ENCODE results near the gene DUSP3.

DUSP3 gene

GRCh38 chr17:43816336-43817320, 37.9 kb upstream of the DUSP3 start:
- Histone ChIP-seq H3K4me2 (ENCODE audit: insufficient read depth, low read length) (no peak overlapping the region), H3K9me3 (ENCODE audit: insufficient read depth, low read length, severe bottlenecking) (no peaks in the 10 kb centered on the region), H3K27ac (ENCODE audit: low read length) (no peak overlapping the region), H3K4me1 (ENCODE audit: insufficient read depth, low read length) (no peaks in the 10 kb centered on the region), H3K9ac (ENCODE audit: low read depth, low read length) (no peak overlapping the region), H2AFZ (ENCODE audit: low read depth, low read length) (no peak overlapping the region), H3K36me3 (ENCODE audit: insufficient read depth, low read length) (no peaks in the 10 kb centered on the region), H3K27me3 (ENCODE audit: insufficient read depth, low read length, poor library complexity) (peaks cover 13% of the 10 kb centered on the region), H3K79me2 (ENCODE audit: insufficient read depth, low read length) (no peaks in the 10 kb centered on the region), H4K20me1 (ENCODE audit: insufficient read depth, low read length) (no peaks in the 10 kb centered on the region), H3K4me3 (ENCODE audit: low read depth in 1 of 2, low read length in 2 of 2) (no peak overlapping the region)
- no peak for TF ChIP-seq CTCF (IDR thresholded peaks at IDR 0.05; ENCODE audit: borderline replicate concordance, extremely low read depth, low read length, poor library complexity, severe bottlenecking)
- TF ChIP-seq EZH2 (IDR thresholded peaks at IDR 0.05; ENCODE audit: borderline replicate concordance, low read depth, low read length, severe bottlenecking), result no peak
- no peak for ATAC-seq (ENCODE audit: insufficient read depth, low read depth)
- no peak for DNase-seq

GRCh38 chr17:43814714-43815113, 35.9 kb upstream of the DUSP3 start:
- no peak overlapping the region for H3K9ac ChIP-seq (ENCODE audit: low read depth, low read length)
- DNase-seq, result no peak
- TF ChIP-seq CTCF (IDR thresholded peaks at IDR 0.05; ENCODE audit: borderline replicate concordance, extremely low read depth, low read length, poor library complexity, severe bottlenecking) (no peak), EZH2 (IDR thresholded peaks at IDR 0.05; ENCODE audit: borderline replicate concordance, low read depth, low read length, severe bottlenecking) (no peak)
- no peak overlapping the region for H3K4me2 ChIP-seq (ENCODE audit: insufficient read depth, low read length)
- no peak overlapping the region for H3K4me3 ChIP-seq (ENCODE audit: low read depth in 1 of 2, low read length in 2 of 2)
- H3K79me2 ChIP-seq (ENCODE audit: insufficient read depth, low read length), result no peaks in the 10 kb centered on the region
- H3K36me3 ChIP-seq (ENCODE audit: insufficient read depth, low read length), result no peaks in the 10 kb centered on the region
- H3K27me3 ChIP-seq (ENCODE audit: insufficient read depth, low read length, poor library complexity), result peaks cover 19% of the 10 kb centered on the region
- H4K20me1 ChIP-seq (ENCODE audit: insufficient read depth, low read length), result no peaks in the 10 kb centered on the region
- H3K4me1 ChIP-seq (ENCODE audit: insufficient read depth, low read length), result no peaks in the 10 kb centered on the region
- ATAC-seq (ENCODE audit: insufficient read depth, low read depth), result no peak
- H3K27ac ChIP-seq (ENCODE audit: low read length), result no peak overlapping the region
- no peak overlapping the region for H2AFZ ChIP-seq (ENCODE audit: low read depth, low read length)
- H3K9me3 ChIP-seq (ENCODE audit: insufficient read depth, low read length, severe bottlenecking), result no peaks in the 10 kb centered on the region

GRCh38 chr17:43814026-43814425, 35.2 kb upstream of the DUSP3 start:
- Histone ChIP-seq H3K36me3 (ENCODE audit: insufficient read depth, low read length) (no peaks in the 10 kb centered on the region), H3K27me3 (ENCODE audit: insufficient read depth, low read length, poor library complexity) (peaks cover 19% of the 10 kb centered on the region), H3K4me3 (ENCODE audit: low read depth in 1 of 2, low read length in 2 of 2) (no peak overlapping the region), H3K4me1 (ENCODE audit: insufficient read depth, low read length) (no peaks in the 10 kb centered on the region), H3K9me3 (ENCODE audit: insufficient read depth, low read length, severe bottlenecking) (no peaks in the 10 kb centered on the region), H2AFZ (ENCODE audit: low read depth, low read length) (no peak overlapping the region), H3K9ac (ENCODE audit: low read depth, low read length) (no peak overlapping the region), H3K79me2 (ENCODE audit: insufficient read depth, low read length) (no peaks in the 10 kb centered on the region), H3K27ac (ENCODE audit: low read length) (no peak overlapping the region), H4K20me1 (ENCODE audit: insufficient read depth, low read length) (no peaks in the 10 kb centered on the region), H3K4me2 (ENCODE audit: insufficient read depth, low read length) (no peak overlapping the region)
- ATAC-seq (ENCODE audit: insufficient read depth, low read depth) (no peak), DNase-seq (no peak)
- TF ChIP-seq EZH2 (IDR thresholded peaks at IDR 0.05; ENCODE audit: borderline replicate concordance, low read depth, low read length, severe bottlenecking) (no peak), CTCF (IDR thresholded peaks at IDR 0.05; ENCODE audit: borderline replicate concordance, extremely low read depth, low read length, poor library complexity, severe bottlenecking) (no peak)

All from DND-41 (cell line).